ENCODE data around the gene MMRN2.

DNA sequence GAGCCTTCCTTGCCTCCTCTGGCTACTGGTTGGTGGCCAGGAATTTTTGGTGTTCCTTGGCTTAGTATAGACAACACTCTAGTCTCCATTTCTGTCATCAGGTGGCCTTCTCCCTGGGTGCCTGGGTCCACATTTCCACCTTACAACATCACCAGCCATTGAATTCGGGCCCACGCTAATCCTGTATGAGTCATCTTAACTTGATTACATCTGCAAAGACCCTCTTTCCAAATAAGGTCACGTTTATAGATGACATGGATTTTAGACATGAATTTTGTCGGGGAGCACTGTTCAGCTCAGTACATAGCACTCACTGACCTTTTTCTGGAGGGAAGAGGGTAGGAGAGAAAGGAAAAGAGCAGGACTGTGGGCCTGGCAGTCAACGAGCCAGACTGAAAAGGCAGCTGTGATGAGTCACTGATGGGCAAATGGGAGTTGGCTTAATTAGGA is 39.4 kb downstream of the MMRN2 start:
- TF ChIP-seq POLR2A (IDR thresholded peaks at IDR 0.05) (no peak), EP300 (IDR thresholded peaks at IDR 0.05) (no peak), POLR2AphosphoS5 (IDR thresholded peaks at IDR 0.05) (no peak)
- TF ChIP-seq, protein P1, sequence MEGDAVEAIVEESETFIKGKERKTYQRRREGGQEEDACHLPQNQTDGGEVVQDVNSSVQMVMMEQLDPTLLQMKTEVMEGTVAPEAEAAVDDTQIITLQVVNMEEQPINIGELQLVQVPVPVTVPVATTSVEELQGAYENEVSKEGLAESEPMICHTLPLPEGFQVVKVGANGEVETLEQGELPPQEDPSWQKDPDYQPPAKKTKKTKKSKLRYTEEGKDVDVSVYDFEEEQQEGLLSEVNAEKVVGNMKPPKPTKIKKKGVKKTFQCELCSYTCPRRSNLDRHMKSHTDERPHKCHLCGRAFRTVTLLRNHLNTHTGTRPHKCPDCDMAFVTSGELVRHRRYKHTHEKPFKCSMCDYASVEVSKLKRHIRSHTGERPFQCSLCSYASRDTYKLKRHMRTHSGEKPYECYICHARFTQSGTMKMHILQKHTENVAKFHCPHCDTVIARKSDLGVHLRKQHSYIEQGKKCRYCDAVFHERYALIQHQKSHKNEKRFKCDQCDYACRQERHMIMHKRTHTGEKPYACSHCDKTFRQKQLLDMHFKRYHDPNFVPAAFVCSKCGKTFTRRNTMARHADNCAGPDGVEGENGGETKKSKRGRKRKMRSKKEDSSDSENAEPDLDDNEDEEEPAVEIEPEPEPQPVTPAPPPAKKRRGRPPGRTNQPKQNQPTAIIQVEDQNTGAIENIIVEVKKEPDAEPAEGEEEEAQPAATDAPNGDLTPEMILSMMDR (IDR thresholded peaks at IDR 0.05) = no peak

Data from upper lobe of left lung (tissue), 4 donors.